Mucosa of stomach (tissue), 1 donor: Measurements from ENCODE around the gene FAM20A.

ENCODE experiments used
- H3K27me3 ChIP-seq: one replicate; pipeline ENCODE4 v1.7.0; 2013; ENCODE audit warnings: mild to moderate bottlenecking, low read length; ENCODE audit not compliant: control insufficient read depth, insufficient read depth
- H3K36me3 ChIP-seq: one replicate; pipeline ENCODE4 v1.7.0; 2013; ENCODE audit warnings: low read length; ENCODE audit not compliant: control insufficient read depth, insufficient read depth
- H3K4me1 ChIP-seq: one replicate; pipeline ENCODE4 v1.7.0; 2013; ENCODE audit warnings: mild to moderate bottlenecking, low read length; ENCODE audit not compliant: control insufficient read depth, insufficient read depth
- H3K4me3 ChIP-seq: one replicate; pipeline ENCODE4 v1.7.0; 2013; ENCODE audit warnings: low read length
- H3K9ac ChIP-seq: one replicate; pipeline ENCODE4 v1.7.0; 2013; ENCODE audit warnings: mild to moderate bottlenecking, low read length, moderate library complexity
- H3K9me3 ChIP-seq: one replicate; pipeline ENCODE4 v1.7.0; 2013; ENCODE audit warnings: mild to moderate bottlenecking, low read length, moderate library complexity; ENCODE audit not compliant: control insufficient read depth
- donor health status: Pancreatic carcinoma.

The FAM20A gene

GRCh38 chr17:68605914-68606313 is 4.7 kb upstream of the FAM20A start:
- Histone ChIP-seq H3K4me1 (no peaks in the 10 kb centered on the region), H3K27me3 (no peaks in the 10 kb centered on the region), H3K4me3 (no peak overlapping the region), H3K36me3 (peaks cover 3% of the 10 kb centered on the region), H3K9me3 (peaks cover 4% of the 10 kb centered on the region), H3K9ac (no peak overlapping the region)

- Histone ChIP-seq H3K4me3 (no peak overlapping the region), H3K27me3 (peaks cover 11% of the 10 kb centered on the region), H3K9ac (no peak overlapping the region), H3K9me3 (peaks cover 1% of the 10 kb centered on the region), H3K36me3 (no peaks in the 10 kb centered on the region), H3K4me1 (peaks cover 3% of the 10 kb centered on the region)
Measured at GRCh38 chr17:68603656-68604055, 2.5 kb upstream of the FAM20A start.

- H3K4me1 ChIP-seq = peaks cover 3% of the 10 kb centered on the region
- H3K9ac ChIP-seq = no peak overlapping the region
- H3K9me3 ChIP-seq = no peaks in the 10 kb centered on the region
- no peak overlapping the region for H3K4me3 ChIP-seq
- no peaks in the 10 kb centered on the region for H3K36me3 ChIP-seq
- H3K27me3 ChIP-seq = peaks cover 11% of the 10 kb centered on the region
Measured at GRCh38 chr17:68603027-68603426, 1.9 kb upstream of the FAM20A start.

- Histone ChIP-seq H3K4me3 (no peak overlapping the region), H3K9ac (no peak overlapping the region), H3K4me1 (peaks cover 3% of the 10 kb centered on the region), H3K27me3 (peaks cover 11% of the 10 kb centered on the region), H3K9me3 (no peaks in the 10 kb centered on the region), H3K36me3 (no peaks in the 10 kb centered on the region)
Measured at GRCh38 chr17:68602289-68602688, 1.1 kb upstream of the FAM20A start.

- Histone ChIP-seq H3K4me3 (no peak overlapping the region), H3K4me1 (peaks cover 3% of the 10 kb centered on the region), H3K36me3 (no peaks in the 10 kb centered on the region), H3K9me3 (no peaks in the 10 kb centered on the region), H3K27me3 (peaks cover 11% of the 10 kb centered on the region), H3K9ac (peak overlapping the region; percentile 12)
Measured at GRCh38 chr17:68601565-68602288, 560 bp upstream of the FAM20A start.

GRCh38 chr17:68600067-68600930 is 868 bp downstream of the FAM20A start:
- peaks cover 11% of the 10 kb centered on the region for H3K27me3 ChIP-seq
- no peaks in the 10 kb centered on the region for H3K36me3 ChIP-seq

GRCh38 chr17:68599552-68600066 is 1.6 kb downstream of the FAM20A start:
- Histone ChIP-seq H3K9me3 (no peaks in the 10 kb centered on the region), H3K36me3 (no peaks in the 10 kb centered on the region), H3K27me3 (peaks cover 11% of the 10 kb centered on the region), H3K9ac (peak overlapping the region; percentile 66), H3K4me1 (peaks cover 3% of the 10 kb centered on the region), H3K4me3 (peak overlapping the region; percentile 52)

More at GRCh38 chr17:68600067-68600930, 868 bp downstream of the FAM20A start:
- Histone ChIP-seq H3K4me1 (peaks cover 3% of the 10 kb centered on the region), H3K4me3 (peak overlapping the region; percentile 52), H3K9me3 (no peaks in the 10 kb centered on the region), H3K9ac (peak overlapping the region; percentile 66)

GRCh38 chr17:68599091-68599490 is 2.1 kb downstream of the FAM20A start:
- Histone ChIP-seq H3K36me3 (no peaks in the 10 kb centered on the region), H3K4me3 (peak overlapping the region; percentile 52), H3K9me3 (no peaks in the 10 kb centered on the region), H3K27me3 (peaks cover 11% of the 10 kb centered on the region), H3K9ac (peak overlapping the region; percentile 66), H3K4me1 (peaks cover 3% of the 10 kb centered on the region)

GRCh38 chr17:68598545-68598961 is 2.6 kb downstream of the FAM20A start:
- H3K9me3 ChIP-seq = no peaks in the 10 kb centered on the region
- no peaks in the 10 kb centered on the region for H3K36me3 ChIP-seq
- no peak overlapping the region for H3K4me3 ChIP-seq
- peaks cover 11% of the 10 kb centered on the region for H3K27me3 ChIP-seq
- peaks cover 3% of the 10 kb centered on the region for H3K4me1 ChIP-seq
- no peak overlapping the region for H3K9ac ChIP-seq

- no peaks in the 10 kb centered on the region for H3K9me3 ChIP-seq
- H3K36me3 ChIP-seq = no peaks in the 10 kb centered on the region
- H3K4me1 ChIP-seq = peaks cover 3% of the 10 kb centered on the region
- H3K4me3 ChIP-seq = no peak overlapping the region
- no peak overlapping the region for H3K9ac ChIP-seq
- peaks cover 11% of the 10 kb centered on the region for H3K27me3 ChIP-seq
Measured at GRCh38 chr17:68598074-68598473, 3.1 kb downstream of the FAM20A start.

- Histone ChIP-seq H3K4me3 (no peak overlapping the region), H3K9me3 (no peaks in the 10 kb centered on the region), H3K4me1 (peaks cover 3% of the 10 kb centered on the region), H3K36me3 (no peaks in the 10 kb centered on the region), H3K27me3 (peaks cover 11% of the 10 kb centered on the region), H3K9ac (no peak overlapping the region)
Measured at GRCh38 chr17:68596411-68596945, 4.7 kb downstream of the FAM20A start.

- H3K4me1 ChIP-seq = peaks cover 3% of the 10 kb centered on the region
- H3K9me3 ChIP-seq = no peaks in the 10 kb centered on the region
- H3K27me3 ChIP-seq = peaks cover 11% of the 10 kb centered on the region
- no peaks in the 10 kb centered on the region for H3K36me3 ChIP-seq
- no peak overlapping the region for H3K9ac ChIP-seq
- H3K4me3 ChIP-seq = no peak overlapping the region
Measured at GRCh38 chr17:68595986-68596385, 5.2 kb downstream of the FAM20A start.
